T-cell (primary cell): ENCODE measurements around the gene EPHA3. TPM values are rescaled to one million over a fixed set of nuclear protein-coding genes. Genes with fewer than 3 reads are reported as not detected.

ENCODE experiments used
- ATAC-seq, 4 experiments: fragments of 200-7000 bp in 3 of 4; fragments of 150-1000 bp in 1 of 4; cut with Tn5 transposase; replicated peaks in 1 of 4; 1 replicate in 3 of 4; 2 replicates in 1 of 4; pipeline ENCODE4 v1.10.0; 2021; ENCODE audit warnings: moderate library complexity in 3 of 4, mild to moderate bottlenecking in 2 of 4, moderate number of reproducible peaks in 1 of 4
- CTCF ChIA-PET, 2 donors: fragments of 300-600 bp; sonication (Branson Sonifier 250); formaldehyde crosslinking; loops; one replicate each; lab custom pipeline; 2022; ENCODE audit warnings: antibody characterized with exemption in 2 of 2; lab: Charles Lee
- POLR2A ChIA-PET, 2 donors: fragments of 300-600 bp; sonication (Branson Sonifier 250); formaldehyde crosslinking; loops; one replicate each; lab custom pipeline; 2022; ENCODE audit warnings: antibody characterized with exemption in 2 of 2; lab: Charles Lee
- DNase-seq, 35 experiments: peaks; one replicate each; pipeline versions ENCODE4 v3.0.0 to v3.0.0-alpha.2; 2013 to 2023
- H3K27ac ChIP-seq: one replicate; pipeline ENCODE4 v1.5.1; 2013; ENCODE audit warnings: low read length
- H3K27me3 ChIP-seq, 2 experiments: replicated peaks in 1 of 2; 1 replicate in 1 of 2; 2 replicates in 1 of 2; pipeline versions ENCODE4 v1.6.1 to v1.7.0; 2013; ENCODE audit warnings: low read length in 1 of 2, mixed read lengths in 1 of 2; ENCODE audit not compliant: control insufficient read depth in 2 of 2, insufficient read depth in 2 of 2; ENCODE audit errors: extremely low read depth in 1 of 2
- H3K36me3 ChIP-seq, 2 donors: 1 replicate in 1 of 2; 2 replicates in 1 of 2; pipeline versions ENCODE4 v1.6.1 to v1.7.0; 2013; ENCODE audit warnings: low read length in 1 of 2; ENCODE audit not compliant: control insufficient read depth in 2 of 2, insufficient read depth in 1 of 2; ENCODE audit errors: extremely low read depth in 1 of 2
- H3K4me1 ChIP-seq, 2 experiments: 1 replicate in 1 of 2; 2 replicates in 1 of 2; pipeline versions ENCODE4 v1.6.1 to v1.7.0; 2013; ENCODE audit warnings: low read length in 2 of 2, mixed read lengths in 1 of 2; ENCODE audit not compliant: insufficient read depth in 2 of 2, control insufficient read depth in 1 of 2; ENCODE audit errors: extremely low read depth in 1 of 2
- H3K4me3 ChIP-seq, 2 donors: 1 replicate in 1 of 2; 2 replicates in 1 of 2; pipeline versions ENCODE4 v1.5.1 to v1.7.0; 2013; ENCODE audit warnings: mild to moderate bottlenecking in 2 of 2, low read length in 1 of 2, moderate library complexity in 1 of 2; ENCODE audit not compliant: control insufficient read depth in 1 of 2; ENCODE audit errors: extremely low read depth in 1 of 2
- H3K9me3 ChIP-seq: 2 replicates; pipeline ENCODE4 v1.7.0; 2013
- H3K27ac Mint-ChIP-seq, 2 donors: one replicate each; pipeline ENCODE4 v1.8.0; 2020 to 2021; ENCODE audit warnings: mild to moderate bottlenecking in 2 of 2, mixed read lengths in 2 of 2
- H3K27me3 Mint-ChIP-seq, 2 donors: one replicate each; pipeline ENCODE4 v1.8.0; 2021 to 2022; ENCODE audit warnings: mixed read lengths in 2 of 2
- H3K36me3 Mint-ChIP-seq: one replicate; pipeline ENCODE4 v1.8.0; 2021; ENCODE audit warnings: mixed read lengths
- H3K4me1 Mint-ChIP-seq, 3 donors: one replicate each; pipeline ENCODE4 v1.8.0; 2020 to 2022; ENCODE audit warnings: mixed read lengths in 3 of 3, mild to moderate bottlenecking in 1 of 3
- H3K4me3 Mint-ChIP-seq, 3 donors: one replicate each; pipeline ENCODE4 v1.8.0; 2020 to 2022; ENCODE audit warnings: mild to moderate bottlenecking in 3 of 3, mixed read lengths in 3 of 3, moderate library complexity in 3 of 3
- H3K9me3 Mint-ChIP-seq, 3 donors: one replicate each; pipeline ENCODE4 v1.8.0; 2020 to 2022; ENCODE audit warnings: mixed read lengths in 3 of 3
- WGBS: methylation state at CpG from one replicate; pipeline ENCODE4 v1.1.5; 2013; ENCODE audit warnings: missing lambda C conversion rate; ENCODE audit not compliant: insufficient coverage; 5-methylcytosine and 5-hydroxymethylcytosine counted together
- total RNA-seq, 35 experiments: library from RNA in 6 of 35; stranded (reverse) in 6 of 35; fragments of 120-200 nt in 1 of 35; gene quantifications; one replicate each; pipeline versions ENCODE4 v1.2.1 to v1.2.4 and lab custom pipeline; 2013 to 2026

EPHA3 gene
- total RNA-seq, 5 donors from 2014 or later (not counting 1 experiment from before 2014, with no cell fraction given): not detected

GRCh38 chr3:89227634-89228033, 120.2 kb downstream of the EPHA3 start:
- DNase-seq: no peak
- ATAC-seq: no peak
- H3K36me3 ChIP-seq: no peaks in the 10 kb centered on the region
- no peaks in the 10 kb centered on the region for H3K27me3 Mint-ChIP-seq
- no peaks in the 10 kb centered on the region for H3K4me1 ChIP-seq
- no peaks in the 10 kb centered on the region for H3K27me3 ChIP-seq
- POLR2A ChIA-PET: no interaction called here
- H3K27ac ChIP-seq: no peak overlapping the region
- no peaks in the 10 kb centered on the region for H3K4me1 Mint-ChIP-seq
- no peaks in the 10 kb centered on the region for H3K9me3 ChIP-seq
- H3K27ac Mint-ChIP-seq: no peak overlapping the region
- CTCF ChIA-PET: no interaction called here
- 29% methylated on average over 1 of the region's 2 CpGs for WGBS
- no peak overlapping the region for H3K4me3 ChIP-seq
- H3K9me3 Mint-ChIP-seq: peaks cover 3 to 6% (median 4%) of the 10 kb centered on the region in 3 donors
- H3K4me3 Mint-ChIP-seq: no peak overlapping the region
- H3K36me3 Mint-ChIP-seq: no peaks in the 10 kb centered on the region

DNA sequence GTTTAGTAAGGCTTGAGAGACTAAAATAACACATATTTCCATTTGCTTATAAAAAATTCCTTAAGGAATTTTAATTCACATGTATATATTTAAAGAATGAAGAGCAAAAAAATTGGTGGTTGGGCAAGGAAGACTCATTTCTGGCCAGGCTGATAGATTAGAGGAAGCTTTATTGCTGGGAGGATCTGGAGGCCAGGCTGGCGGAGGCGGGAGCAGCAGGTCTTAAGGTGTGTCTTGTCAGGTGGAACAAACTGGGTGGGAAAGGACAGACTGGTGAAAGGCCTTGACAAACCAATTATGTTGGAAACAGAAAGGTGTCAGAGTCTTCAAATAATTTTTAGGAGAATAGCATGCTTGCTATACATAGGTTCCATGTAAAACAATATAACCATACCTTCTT, 124.7 kb downstream of the EPHA3 start:
- CTCF ChIA-PET: no interaction called here
- Histone ChIP-seq H3K27me3 (no peaks in the 10 kb centered on the region), H3K36me3 (no peaks in the 10 kb centered on the region), H3K4me1 (no peaks in the 10 kb centered on the region), H3K4me3 (no peak overlapping the region), H3K9me3 (no peaks in the 10 kb centered on the region), H3K27ac (no peak overlapping the region)
- DNase-seq (no peak), ATAC-seq (no peak)
- Mint-ChIP-seq H3K27me3 (no peaks in the 10 kb centered on the region), H3K4me1 (no peaks in the 10 kb centered on the region), H3K4me3 (no peak overlapping the region), H3K9me3 (peaks cover 0 to 11% (median 3%) of the 10 kb centered on the region in 3 donors), H3K36me3 (no peaks in the 10 kb centered on the region), H3K27ac (no peak overlapping the region)
- WGBS: 85% methylated on average over 2 of the region's 2 CpGs
- POLR2A ChIA-PET: no interaction called here

GRCh38 chr3:89234620-89235019, 127.2 kb downstream of the EPHA3 start:
- ChIA-PET POLR2A (no interaction called here), CTCF (no interaction called here)
- Mint-ChIP-seq H3K27ac (no peak overlapping the region), H3K36me3 (no peaks in the 10 kb centered on the region), H3K9me3 (peaks cover 0 to 11% (median 3%) of the 10 kb centered on the region in 3 donors), H3K4me1 (no peaks in the 10 kb centered on the region), H3K27me3 (no peaks in the 10 kb centered on the region), H3K4me3 (no peak overlapping the region)
- H3K27me3 ChIP-seq: no peaks in the 10 kb centered on the region
- H3K27ac ChIP-seq: no peak overlapping the region
- no peaks in the 10 kb centered on the region for H3K9me3 ChIP-seq
- no peak overlapping the region for H3K4me3 ChIP-seq
- H3K4me1 ChIP-seq: no peaks in the 10 kb centered on the region
- H3K36me3 ChIP-seq: no peaks in the 10 kb centered on the region
- no peak for ATAC-seq
- DNase-seq: no peak

DNA sequence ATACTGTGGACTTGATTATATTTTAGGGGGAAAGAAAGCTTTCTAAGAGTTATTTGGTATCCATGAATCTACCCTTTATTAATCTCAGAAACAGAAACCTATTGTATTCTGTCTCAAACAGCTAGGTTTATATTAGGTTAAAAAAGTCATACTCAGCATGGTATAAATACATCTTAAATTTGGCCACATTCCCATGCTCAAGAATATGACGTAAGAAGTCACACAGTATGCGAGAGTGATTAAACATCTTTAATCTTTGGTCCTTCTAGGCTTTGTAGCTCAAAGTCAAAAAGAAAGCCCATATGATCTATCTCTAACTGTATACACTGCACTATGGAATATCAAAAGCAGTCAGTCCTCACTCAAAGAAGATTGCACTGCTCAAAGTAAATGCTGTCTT, 131.4 kb downstream of the EPHA3 start:
- H3K27ac Mint-ChIP-seq: no peak overlapping the region
- DNase-seq (no peak), ATAC-seq (no peak)
- H3K36me3 ChIP-seq: no peaks in the 10 kb centered on the region
- no peak overlapping the region for H3K4me3 Mint-ChIP-seq
- H3K4me1 ChIP-seq: no peaks in the 10 kb centered on the region
- WGBS: no CpG with 5 or more reads among the region's 2 CpGs
- no peaks in the 10 kb centered on the region for H3K4me1 Mint-ChIP-seq
- no peak overlapping the region for H3K27ac ChIP-seq
- peaks cover 0 to 3% (median 2%) of the 10 kb centered on the region in 3 donors for H3K9me3 Mint-ChIP-seq
- CTCF ChIA-PET: no interaction called here
- no peak overlapping the region for H3K4me3 ChIP-seq
- H3K36me3 Mint-ChIP-seq: no peaks in the 10 kb centered on the region
- POLR2A ChIA-PET: no interaction called here
- H3K9me3 ChIP-seq: no peaks in the 10 kb centered on the region
- no peaks in the 10 kb centered on the region for H3K27me3 ChIP-seq
- H3K27me3 Mint-ChIP-seq: no peaks in the 10 kb centered on the region

GRCh38 chr3:89239774-89240173, 132.4 kb downstream of the EPHA3 start:
- H3K4me3 ChIP-seq: no peak overlapping the region
- no peak overlapping the region for H3K4me3 Mint-ChIP-seq
- H3K9me3 ChIP-seq: no peaks in the 10 kb centered on the region
- no peaks in the 10 kb centered on the region for H3K27me3 Mint-ChIP-seq
- no peaks in the 10 kb centered on the region for H3K4me1 ChIP-seq
- ChIA-PET POLR2A (no interaction called here), CTCF (no interaction called here)
- H3K36me3 ChIP-seq: no peaks in the 10 kb centered on the region
- no peak for DNase-seq
- H3K36me3 Mint-ChIP-seq: no peaks in the 10 kb centered on the region
- no CpG with 5 or more reads among the region's 1 CpG for WGBS
- H3K27ac ChIP-seq: no peak overlapping the region
- H3K9me3 Mint-ChIP-seq: peaks cover 0 to 3% (median 0%) of the 10 kb centered on the region in 3 donors
- no peaks in the 10 kb centered on the region for H3K27me3 ChIP-seq
- ATAC-seq: no peak
- no peaks in the 10 kb centered on the region for H3K4me1 Mint-ChIP-seq
- no peak overlapping the region for H3K27ac Mint-ChIP-seq

DNA sequence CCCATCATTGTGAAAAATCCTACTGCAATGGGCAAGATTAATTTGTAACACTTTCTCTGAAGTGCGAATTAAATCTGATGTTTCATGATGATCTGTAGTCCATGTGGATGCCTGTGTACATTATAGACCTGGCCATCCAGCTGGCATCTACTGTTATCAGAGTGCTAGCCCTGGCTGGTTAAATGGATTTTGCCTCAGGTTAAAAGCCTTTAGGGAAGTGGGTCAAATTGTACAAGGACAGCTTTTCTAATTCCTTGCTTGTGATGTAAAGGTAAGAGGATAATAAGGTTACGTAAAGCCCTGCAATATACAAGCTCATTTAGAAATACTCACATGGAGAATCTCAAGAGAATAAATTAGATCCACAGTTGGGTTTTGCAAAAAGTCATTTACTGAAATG, 138.2 kb downstream of the EPHA3 start:
- H3K4me3 ChIP-seq: no peak overlapping the region
- H3K9me3 ChIP-seq: no peaks in the 10 kb centered on the region
- H3K27ac ChIP-seq: no peak overlapping the region
- H3K27me3 ChIP-seq: no peaks in the 10 kb centered on the region
- no peaks in the 10 kb centered on the region for H3K4me1 Mint-ChIP-seq
- 83% methylated on average over 1 of the region's 2 CpGs for WGBS
- DNase-seq: no peak
- no peak overlapping the region for H3K4me3 Mint-ChIP-seq
- H3K36me3 ChIP-seq: no peaks in the 10 kb centered on the region
- no peaks in the 10 kb centered on the region for H3K36me3 Mint-ChIP-seq
- ChIA-PET POLR2A (no interaction called here), CTCF (no interaction called here)
- no peaks in the 10 kb centered on the region for H3K27me3 Mint-ChIP-seq
- ATAC-seq: no peak
- H3K4me1 ChIP-seq: no peaks in the 10 kb centered on the region
- H3K9me3 Mint-ChIP-seq: peaks cover 5 to 14% (median 10%) of the 10 kb centered on the region in 3 donors
- H3K27ac Mint-ChIP-seq: no peak overlapping the region

DNA sequence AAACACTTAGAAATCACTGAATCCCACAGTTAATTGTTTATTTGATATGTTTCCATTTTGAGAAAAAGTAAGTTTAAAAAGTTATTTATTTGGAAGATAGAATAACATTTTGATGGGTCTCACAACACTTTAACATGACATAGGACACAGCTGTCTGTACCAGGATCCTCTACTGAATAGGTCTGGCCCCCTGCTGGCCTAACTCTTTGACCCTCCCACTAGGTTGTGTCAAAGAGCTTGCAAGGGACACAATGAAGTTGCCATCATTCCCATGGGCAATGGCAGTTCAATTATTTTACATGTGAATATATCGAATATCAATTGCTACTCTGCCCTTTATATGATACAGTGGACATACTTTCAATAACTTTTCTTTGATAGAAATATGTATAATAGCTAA, 138.9 kb downstream of the EPHA3 start:
- no peaks in the 10 kb centered on the region for H3K36me3 Mint-ChIP-seq
- no CpG with 5 or more reads among the region's 1 CpG for WGBS
- no peaks in the 10 kb centered on the region for H3K4me1 Mint-ChIP-seq
- ATAC-seq (no peak), DNase-seq (no peak)
- no peak overlapping the region for H3K27ac Mint-ChIP-seq
- ChIA-PET POLR2A (interaction anchor here in 1 of 2 donors (0.5 kb wide), 1 partner anchor 807 kb away, joined by 3 read pairs; no protein-coding TSS in a partner anchor), CTCF (no interaction called here)
- no peak overlapping the region for H3K4me3 ChIP-seq
- no peak overlapping the region for H3K4me3 Mint-ChIP-seq
- no peak overlapping the region for H3K27ac ChIP-seq
- no peaks in the 10 kb centered on the region for H3K27me3 ChIP-seq
- no peaks in the 10 kb centered on the region for H3K9me3 ChIP-seq
- H3K36me3 ChIP-seq: no peaks in the 10 kb centered on the region
- peaks cover 5 to 14% (median 10%) of the 10 kb centered on the region in 3 donors for H3K9me3 Mint-ChIP-seq
- H3K27me3 Mint-ChIP-seq: no peaks in the 10 kb centered on the region
- no peaks in the 10 kb centered on the region for H3K4me1 ChIP-seq
